Stimulated activated naive CD4-positive, alpha-beta T cell treated with Interleukin-2 at 50 U/mL for 16 hours (primary cell): ENCODE results near the gene GRAMD4.

ENCODE experiments used
- DNase-seq: peaks from one replicate; lab custom pipeline; 2025; lab: John Stamatoyannopoulos, UW

The GRAMD4 gene

DNA sequence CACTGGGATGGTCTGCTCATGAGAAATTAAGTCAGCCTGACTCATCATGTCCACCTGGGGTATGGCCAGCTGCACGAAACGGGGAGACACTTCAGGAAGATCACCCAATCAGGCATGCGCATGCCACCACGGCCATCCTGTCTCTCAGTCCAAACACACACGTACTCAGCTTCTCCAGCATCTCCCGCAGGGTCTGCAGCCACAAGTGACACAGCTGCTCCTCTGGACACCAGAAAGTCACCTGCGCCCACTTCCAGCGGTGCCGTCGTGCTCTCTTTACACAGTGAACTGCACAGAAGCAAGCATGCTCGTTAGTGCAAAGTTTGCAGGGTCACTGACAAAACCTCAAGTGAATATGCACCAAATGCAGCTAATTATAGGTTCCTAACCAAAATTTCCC, 99.7 kb downstream of the GRAMD4 start:
- DNase-seq: no peak

DNA sequence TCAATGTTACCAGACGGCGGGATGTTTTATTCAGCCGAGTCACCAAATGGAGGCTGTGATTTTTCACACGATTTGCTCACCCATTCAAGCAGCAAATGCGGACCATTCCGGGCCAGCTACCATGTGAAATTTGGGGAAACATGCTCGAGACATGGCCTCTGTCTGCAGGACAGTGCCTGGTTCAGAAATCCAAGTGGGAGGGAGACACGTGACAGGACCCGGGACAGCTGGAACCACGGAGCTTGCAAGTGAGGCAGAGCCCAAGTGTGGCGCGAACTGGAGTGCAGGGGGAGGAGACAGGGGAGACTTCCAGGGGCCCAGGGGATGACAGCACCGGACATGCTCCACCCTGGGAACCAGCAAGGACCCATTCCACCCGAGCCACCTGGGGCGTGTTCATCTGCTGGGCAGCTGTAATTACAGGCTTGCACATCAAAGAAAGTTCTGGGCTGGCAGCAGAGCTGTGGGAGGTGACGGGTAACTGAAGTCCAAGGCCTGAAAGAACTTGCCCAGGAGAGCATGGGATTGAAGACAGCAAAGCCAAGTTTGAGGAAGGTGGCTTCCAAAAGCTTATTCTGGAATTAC, 101.4 kb downstream of the GRAMD4 start:
- no peak for DNase-seq

DNA sequence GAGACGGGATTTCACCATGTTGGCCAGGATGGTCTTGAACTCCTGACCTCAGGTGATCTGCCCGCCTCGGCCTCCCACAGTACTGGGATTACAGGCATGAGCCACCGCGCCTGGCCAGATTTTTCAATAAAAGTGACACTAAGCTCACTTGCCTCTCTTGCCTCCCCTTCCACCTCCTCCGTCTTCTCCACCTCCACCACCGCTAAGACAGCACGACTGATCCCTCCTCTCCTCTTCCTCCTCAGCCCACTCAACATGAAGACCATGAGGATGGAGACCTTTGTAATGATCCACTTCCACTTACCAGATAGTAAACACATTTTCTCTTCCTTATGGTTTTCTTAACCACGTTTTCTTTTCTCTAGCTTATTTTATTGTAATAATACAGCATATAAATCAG, 103.7 kb downstream of the GRAMD4 start:
- no peak for DNase-seq

DNA sequence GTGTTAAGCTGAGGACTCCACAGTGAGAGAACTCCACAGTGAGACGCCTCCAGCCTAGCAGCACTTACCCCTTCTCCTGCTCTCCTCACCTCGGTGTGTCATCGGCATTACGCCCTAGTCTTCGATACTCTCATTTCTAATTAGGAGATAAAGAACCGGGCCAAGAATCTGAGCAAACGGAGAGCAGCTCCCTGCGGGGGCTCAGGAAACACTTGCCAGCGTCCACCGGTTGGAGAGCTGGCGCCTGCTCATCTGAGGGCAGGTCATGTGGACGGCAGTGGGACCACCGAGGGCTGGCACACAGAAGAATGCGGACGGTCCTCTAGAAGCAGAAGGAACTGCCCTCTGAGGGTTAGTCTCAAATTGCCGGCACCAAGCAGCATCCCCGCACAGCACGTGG, 104.9 kb downstream of the GRAMD4 start:
- DNase-seq: no peak

DNA sequence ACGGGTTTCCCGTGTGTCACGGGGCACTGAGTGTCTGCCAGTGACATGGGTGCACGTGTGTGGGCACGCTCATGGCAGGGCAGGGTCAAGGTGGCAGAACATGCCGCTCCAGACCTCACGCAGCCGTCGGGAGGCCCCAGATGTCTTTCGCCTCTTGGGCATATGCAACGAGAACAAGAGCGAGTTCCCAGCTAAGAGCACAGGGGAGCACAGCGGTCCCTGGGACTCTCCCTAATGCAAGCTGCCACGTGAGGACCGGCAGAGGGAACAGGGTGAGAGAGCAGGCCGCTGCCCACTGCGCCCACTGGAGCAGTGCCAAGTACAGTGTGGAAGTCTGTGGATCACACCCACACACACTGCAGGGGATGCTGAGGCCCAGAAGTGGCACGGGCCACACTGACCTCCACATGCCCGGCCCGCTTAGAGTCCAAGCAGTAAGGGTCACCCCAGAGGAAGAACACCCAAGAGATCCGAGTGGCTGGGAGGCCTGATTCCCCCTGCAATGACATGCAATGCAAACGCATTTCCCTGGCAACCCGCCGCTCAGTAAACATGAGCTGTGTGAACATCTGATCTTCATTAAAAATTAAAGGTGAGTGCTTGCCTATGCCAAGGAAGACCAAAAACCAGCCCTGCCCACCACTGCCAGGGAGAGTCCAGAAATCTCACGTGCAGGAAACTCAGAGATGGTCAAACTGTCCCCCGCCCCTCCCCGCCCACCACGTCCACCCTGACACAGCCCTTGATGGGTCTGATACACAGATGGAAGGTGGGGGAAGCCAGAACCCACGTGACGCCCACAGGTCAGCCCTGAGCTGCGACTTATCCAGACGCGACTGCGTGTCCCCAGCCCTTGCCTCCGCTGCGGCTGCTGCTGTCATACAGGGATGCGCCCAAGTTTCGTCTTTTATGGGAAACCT, 106.1 kb downstream of the GRAMD4 start:
- DNase-seq: no peak

DNA sequence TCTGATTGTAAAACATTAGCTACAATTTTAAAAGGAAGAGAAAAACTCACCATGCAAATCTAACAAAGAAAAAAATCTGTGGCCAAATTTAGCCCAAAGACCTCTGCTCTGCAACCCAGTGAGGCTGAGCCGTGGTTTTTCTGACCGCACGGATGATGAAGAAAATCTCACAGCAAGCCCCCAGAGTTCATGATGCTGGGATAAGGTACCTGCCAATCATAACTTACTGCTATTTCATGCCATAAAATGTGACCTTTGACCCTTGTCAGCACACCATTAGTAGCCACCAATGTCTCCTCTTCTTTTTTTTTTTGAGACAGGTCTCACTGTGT, 106.8 kb downstream of the GRAMD4 start:
- DNase-seq: no peak

DNA sequence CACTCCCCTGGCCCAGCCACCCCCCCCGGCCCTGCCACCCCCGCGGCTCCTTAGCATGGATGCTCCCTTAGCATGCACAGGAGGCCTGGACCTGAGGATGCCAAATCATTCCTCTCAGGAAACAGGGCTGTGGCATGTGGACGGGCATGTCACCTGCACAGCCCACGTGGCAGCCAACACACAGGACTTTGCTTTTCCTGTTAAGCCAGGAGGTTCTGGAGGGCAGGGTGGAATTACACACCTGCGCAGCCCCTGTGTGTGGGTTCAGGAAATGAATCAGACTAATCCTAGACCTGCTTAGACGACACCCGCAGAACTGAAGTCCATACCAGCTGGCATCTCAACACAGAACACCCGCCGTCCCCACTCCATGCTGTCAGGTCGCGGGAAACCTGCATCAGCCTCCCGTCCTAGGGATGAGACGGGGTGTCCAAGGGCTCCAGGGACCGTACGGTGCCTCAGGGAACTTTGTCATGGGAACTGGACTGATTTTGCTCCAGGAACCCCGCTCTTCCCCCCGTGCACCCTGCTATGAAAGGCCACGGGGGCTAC, 107.7 kb downstream of the GRAMD4 start:
- DNase-seq: no peak

DNA sequence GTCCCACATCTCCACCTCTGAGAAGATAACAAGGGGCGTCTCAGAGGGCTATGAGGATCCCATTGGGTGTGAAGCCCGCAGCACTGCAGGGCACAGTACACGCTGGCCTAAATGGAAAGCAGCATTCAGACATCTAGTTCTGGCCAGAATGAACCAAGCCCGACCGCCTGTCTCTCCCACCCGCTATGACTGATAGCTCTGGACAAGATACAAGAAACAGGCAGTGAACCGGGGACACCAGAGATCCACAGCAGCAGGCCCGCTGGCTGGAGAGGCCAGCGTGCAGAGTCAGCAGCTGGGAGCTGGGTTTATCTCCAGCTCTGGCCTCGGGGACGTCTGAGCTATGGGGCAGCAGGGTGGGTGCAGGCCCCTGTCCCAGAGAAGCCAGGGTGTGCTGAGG, 108.3 kb downstream of the GRAMD4 start:
- DNase-seq: no peak
